Measurements from ENCODE around the gene FANCI.

GRCh38 chr15:89244574-89244903, 760 bp downstream of the FANCI start:
- no peak for TF ChIP-seq ZNF274 (IDR thresholded peaks at IDR 0.05; ENCODE audit: low read depth, low read length)
- no peak for TF ChIP-seq SUZ12 (IDR thresholded peaks at IDR 0.05; ENCODE audit: extremely low read depth, insufficient read depth, insufficient read length)
- no peak for TF ChIP-seq YY1 (IDR thresholded peaks at IDR 0.05; ENCODE audit: insufficient read depth, insufficient read length)
